GM12801 (cell line): ENCODE results near the gene AGAP1.

Experiments used
- TF ChIP-seq, protein P1 (sequence below): IDR thresholded peaks from one replicate; pipeline ENCODE4 v1.5.1; 2011; ENCODE audit warnings: control low read depth; ENCODE audit not compliant: insufficient read length; ENCODE audit errors: extremely low read depth

Gene AGAP1

DNA sequence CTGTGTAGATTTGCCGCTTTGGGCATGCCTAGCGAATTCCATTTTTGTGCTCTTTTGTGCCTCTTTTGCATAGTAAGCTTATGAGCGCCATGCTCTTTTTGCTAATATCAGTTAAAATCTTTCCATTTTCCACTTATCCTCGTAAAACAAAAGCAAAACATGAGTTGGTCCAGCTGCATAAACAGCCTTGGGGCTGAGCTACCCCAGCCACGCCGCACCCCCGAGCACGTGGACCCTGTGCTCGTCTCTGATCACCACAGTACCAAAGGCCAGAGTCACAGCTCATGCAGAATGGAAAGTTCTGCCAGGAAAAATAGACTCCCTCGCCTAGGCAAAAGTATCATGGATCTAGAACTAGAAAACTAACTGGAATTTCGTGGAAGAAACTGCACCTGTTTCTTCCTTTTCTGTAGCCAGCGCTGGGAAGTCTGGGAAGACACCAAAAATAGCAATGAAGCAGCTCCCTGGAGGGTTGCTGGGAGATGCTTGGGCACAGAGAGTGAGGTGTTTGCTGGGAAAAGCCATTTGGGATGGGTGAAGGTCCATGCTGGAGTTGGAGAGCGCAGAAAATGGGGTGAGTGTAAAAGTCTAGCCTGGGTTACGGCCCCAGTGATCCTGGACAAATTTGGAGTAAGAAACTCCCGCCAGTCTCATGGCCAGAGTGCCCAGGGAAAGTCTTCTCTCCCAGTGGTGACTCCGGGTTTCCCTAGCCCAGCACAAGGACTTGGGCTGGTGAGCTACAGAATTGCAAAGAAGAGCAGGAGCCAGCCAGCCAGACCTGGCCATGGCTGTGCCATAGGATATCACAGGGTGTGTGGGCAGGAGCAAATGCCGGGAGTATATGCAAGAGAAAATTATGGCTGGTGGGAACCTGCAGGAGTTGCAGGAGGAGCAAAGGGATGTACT is 456.0 kb downstream of the AGAP1 start:
- TF ChIP-seq, protein P1, sequence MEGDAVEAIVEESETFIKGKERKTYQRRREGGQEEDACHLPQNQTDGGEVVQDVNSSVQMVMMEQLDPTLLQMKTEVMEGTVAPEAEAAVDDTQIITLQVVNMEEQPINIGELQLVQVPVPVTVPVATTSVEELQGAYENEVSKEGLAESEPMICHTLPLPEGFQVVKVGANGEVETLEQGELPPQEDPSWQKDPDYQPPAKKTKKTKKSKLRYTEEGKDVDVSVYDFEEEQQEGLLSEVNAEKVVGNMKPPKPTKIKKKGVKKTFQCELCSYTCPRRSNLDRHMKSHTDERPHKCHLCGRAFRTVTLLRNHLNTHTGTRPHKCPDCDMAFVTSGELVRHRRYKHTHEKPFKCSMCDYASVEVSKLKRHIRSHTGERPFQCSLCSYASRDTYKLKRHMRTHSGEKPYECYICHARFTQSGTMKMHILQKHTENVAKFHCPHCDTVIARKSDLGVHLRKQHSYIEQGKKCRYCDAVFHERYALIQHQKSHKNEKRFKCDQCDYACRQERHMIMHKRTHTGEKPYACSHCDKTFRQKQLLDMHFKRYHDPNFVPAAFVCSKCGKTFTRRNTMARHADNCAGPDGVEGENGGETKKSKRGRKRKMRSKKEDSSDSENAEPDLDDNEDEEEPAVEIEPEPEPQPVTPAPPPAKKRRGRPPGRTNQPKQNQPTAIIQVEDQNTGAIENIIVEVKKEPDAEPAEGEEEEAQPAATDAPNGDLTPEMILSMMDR, result no peak

DNA sequence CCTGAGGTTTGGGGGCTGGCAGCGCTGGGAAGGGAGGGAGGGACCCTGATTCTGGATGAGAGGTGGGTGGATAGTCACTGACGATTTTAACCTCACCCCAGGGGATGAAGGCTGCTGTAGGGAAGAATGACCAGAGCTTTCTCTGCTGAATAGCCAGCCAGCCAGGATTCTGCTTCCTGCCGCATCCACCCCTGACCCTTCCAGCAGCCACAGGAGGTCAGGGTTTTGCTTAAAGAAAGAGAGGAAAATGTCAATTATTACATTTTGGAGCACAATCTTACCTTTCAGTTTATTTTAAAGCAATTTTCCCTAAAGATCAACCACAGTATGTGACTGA is 456.6 kb downstream of the AGAP1 start:
- TF ChIP-seq, protein P1, result no peak

GRCh38 chr2:235951493-235951892 is 457.6 kb downstream of the AGAP1 start:
- TF ChIP-seq, protein P1, result no peak

DNA sequence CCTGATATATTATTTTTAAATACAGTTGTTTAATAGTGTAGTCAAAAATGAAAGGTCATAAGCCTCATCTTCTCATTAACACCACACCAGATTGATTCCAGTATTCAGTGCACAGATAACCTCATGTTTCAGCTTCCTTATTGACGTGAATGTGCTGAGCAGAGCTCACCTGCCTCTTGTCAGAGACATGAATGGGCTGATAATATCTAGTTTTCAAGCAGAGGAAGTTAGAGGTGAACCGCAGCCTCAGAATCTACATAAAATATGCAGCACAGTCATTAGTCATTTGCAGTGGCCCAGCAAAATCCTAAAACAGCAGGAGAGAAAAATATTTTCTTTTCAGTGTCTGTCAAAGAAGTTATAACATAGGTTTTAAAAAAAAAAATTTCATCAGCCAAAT is 458.1 kb downstream of the AGAP1 start:
- TF ChIP-seq, protein P1, result no peak

GRCh38 chr2:235952714-235953113 is 458.9 kb downstream of the AGAP1 start:
- TF ChIP-seq, protein P1, result no peak

DNA sequence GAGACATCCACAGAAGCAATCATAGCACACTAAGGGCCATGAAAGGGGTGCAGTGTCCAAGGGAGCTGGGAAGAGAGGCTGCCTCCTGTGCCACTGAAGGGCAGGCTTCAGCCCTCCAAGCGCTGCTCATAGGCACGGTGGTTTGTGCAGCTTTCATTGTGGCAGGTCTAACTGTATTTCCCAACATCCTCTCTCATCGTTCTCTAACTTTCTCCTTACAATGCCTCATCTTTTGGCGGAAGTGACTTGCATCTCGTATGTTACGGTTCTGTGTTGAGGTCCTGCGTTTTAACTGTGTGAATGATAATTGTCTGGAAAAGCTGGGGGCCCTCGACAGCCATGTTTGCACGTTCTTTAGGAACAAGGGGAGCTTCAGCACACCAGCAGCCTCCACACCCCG is 460.4 kb downstream of the AGAP1 start:
- TF ChIP-seq, protein P1, result no peak

DNA sequence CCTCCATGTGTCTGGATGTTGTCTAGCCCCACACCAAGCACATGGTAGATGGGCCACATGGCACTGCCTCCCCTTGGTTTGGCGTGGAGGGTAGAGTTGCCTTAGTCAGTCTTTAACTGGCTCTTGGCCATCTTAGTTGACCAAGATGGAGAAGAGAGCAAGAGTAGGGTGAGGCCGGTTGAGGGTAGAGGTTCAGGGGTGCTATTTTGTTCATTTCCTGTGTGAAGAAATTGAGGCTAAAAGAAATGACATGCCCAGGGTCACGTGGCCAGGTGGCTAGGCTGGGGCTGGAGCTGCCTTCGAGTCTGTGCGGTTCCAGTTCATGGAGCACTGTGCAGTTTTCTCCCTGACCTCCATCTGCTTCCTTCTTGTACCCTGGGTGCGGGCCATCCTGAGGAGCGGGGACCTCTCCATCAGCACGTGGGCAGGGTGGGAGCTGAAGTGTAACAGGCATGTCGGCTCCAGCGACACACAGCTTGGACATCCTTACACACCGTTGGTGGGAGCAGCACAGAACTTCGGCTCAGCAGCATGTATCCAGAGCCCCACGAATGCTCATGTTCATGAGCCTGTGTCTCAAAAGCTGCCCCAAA is 461.1 kb downstream of the AGAP1 start:
- TF ChIP-seq, protein P1, result no peak
